ENCODE data around the gene RRP12. TPM values are rescaled to one million over a fixed set of nuclear protein-coding genes. Genes with fewer than 3 reads are reported as not detected.
"Not testable (repeated sequence)": the region's sequence is repeated elsewhere in the genome, so short reads cannot be mapped to it uniquely, and the experiment has no call there.

Gene RRP12
- total RNA-seq, 1 donor from 2014 or later: 21.6 TPM

DNA sequence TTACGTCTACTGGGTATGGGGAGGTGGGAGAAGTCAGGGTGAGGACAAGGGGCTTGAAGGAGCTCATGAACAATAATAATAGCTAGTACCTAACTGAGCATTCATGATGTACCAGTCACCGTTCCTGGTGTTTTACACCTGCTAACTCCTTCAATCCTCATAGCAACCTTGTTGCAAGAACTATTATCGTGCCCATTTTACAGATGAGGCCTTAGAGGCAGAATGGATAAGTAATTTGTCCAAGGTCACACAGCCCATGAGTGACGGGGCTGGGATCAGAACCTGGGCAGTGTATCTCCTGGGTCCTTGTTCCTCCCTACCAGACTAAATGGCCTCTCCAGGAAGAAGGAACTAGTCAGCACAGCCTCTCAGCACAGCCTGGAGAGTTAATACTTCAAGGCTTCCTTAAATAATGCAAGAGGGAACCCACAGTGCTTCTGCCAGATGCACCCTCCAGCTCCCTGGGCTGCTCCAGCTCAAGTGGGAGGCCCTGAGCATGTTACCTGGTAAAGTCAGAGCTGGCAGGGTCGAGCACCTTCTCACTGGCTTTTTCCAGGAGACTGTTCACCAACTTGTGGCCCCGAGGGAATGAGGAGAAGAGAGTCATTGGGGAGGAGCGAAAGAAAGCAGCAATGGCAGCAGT lies 28.8 kb downstream of the RRP12 start:
- DNase-seq (ENCODE audit: low read depth, low spot score): no peak

DNA sequence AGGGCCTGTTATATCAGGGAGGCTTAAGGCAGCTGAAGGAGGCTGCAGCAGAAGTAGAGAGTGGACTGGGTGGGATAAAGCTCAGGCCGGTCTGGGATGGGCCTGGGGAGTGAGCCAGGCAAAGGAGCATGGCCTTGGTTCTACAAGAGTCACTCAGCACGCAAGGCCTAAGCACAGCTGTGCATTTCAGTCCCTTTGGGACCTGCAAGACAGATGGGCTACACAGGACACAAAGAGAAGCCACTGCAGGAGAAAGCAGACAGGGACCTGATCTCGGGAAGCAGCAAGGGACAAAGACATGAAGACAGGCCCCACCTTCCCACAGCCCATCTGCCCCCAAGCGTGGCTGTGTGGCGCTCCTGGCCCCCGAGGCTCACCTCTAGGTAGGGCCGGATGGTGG lies 29.4 kb downstream of the RRP12 start:
- no peak for DNase-seq (ENCODE audit: low read depth, low spot score)

- no peak for DNase-seq (ENCODE audit: low read depth, low spot score)
Observed at GRCh38 chr10:97367126-97367649, 34.0 kb downstream of the RRP12 start.

- DNase-seq (ENCODE audit: low read depth, low spot score): no peak
Observed at GRCh38 chr10:97366572-97366971, 34.6 kb downstream of the RRP12 start.

DNA sequence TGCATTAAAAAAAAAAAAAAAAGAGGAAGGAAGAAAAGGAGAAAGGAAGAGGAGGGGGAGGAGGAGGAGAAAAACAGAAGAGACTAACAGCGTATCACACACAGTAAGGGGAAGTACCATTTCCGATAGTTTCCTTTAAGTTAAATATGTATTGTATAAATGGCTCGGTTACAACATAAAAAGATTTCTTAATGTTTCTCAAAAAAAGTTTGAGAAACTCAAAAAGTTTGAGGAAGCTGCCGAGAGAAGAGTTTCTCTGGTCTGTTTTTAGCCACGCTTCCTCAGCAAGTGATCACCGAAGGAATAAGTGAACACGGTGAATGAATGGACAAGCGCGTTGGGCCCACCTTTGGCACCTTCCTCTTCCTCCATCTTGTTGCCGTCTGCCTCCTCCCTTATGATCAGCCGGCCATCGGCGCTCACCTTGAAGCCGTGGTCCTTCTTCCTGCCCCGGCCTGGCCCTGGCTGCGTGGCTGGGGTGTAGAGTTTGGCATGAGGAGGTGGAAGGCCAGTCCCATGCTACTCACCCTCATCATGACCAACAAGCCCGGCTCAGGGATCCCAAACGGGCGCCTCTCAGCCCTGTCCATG lies 35.3 kb downstream of the RRP12 start:
- DNase-seq (ENCODE audit: low read depth, low spot score): no peak

- DNase-seq (ENCODE audit: low read depth, low spot score): no peak
Observed at GRCh38 chr10:97363071-97363470, 38.1 kb downstream of the RRP12 start.

- DNase-seq (ENCODE audit: low read depth, low spot score): no peak
Observed at GRCh38 chr10:97362310-97363033, 38.7 kb downstream of the RRP12 start.

DNA sequence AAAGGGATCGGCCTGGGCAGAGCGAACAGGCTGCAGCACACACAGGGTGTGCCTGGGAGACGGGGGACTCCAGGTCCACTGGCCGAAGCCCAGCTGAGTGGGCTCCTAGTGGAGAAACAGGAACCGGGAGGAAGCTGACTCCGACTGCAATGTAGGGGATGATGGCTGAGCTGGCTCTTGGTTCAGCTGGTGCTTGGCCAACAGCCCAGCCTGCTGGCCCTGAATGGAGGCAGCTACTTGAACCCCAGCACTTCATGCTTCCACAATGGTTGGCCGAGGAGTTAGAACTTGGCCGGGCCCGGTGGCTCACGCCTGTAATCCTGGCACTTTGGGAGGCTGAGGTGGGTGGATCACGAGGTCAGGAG lies 39.6 kb downstream of the RRP12 start:
- peak; percentile 20 for DNase-seq (ENCODE audit: low read depth, low spot score)

GRCh38 chr10:97360705-97361536 lies 40.2 kb downstream of the RRP12 start:
- no peak for DNase-seq (ENCODE audit: low read depth, low spot score)

DNA sequence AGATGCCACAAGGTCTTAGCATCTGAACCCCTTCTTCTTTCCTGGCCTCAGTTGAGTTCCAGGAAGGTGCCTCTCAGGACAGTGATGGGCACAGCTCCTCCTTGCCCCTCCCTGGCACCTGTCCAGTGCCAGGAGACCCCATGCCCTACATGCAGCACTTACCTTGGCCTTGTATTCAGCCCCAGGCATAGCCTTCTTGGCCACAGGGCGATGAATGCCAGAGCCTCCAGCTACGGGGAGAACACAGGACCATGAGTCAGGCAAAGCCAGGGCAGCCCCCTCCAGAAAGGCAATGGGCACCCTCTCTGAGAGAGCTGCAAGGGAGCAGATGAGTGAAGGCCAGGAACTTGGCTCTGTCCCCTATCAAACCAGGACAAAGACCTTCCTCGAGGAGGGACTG lies 42.4 kb downstream of the RRP12 start:
- no peak for DNase-seq (ENCODE audit: low read depth, low spot score)

DNA sequence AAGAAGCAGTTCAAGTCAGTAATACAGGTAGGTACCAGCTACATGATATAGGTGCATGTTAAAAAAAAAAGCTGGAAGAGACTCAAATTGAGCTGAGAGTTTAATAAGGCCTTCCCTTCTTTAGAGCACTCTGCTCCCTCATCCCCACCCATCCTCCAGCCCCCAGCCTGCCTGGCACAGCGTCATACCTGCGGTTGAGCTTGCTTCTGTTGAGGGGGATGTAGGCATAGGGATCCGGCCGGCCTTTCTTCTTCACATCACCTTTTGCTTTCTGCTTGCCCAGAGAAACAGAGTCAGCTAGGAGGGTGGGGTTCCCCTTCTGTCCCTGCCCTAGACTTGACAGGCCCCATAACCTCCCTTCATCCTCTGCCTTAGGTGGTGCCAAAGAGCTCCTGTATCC lies 42.8 kb downstream of the RRP12 start:
- DNase-seq (ENCODE audit: low read depth, low spot score): no peak

DNA sequence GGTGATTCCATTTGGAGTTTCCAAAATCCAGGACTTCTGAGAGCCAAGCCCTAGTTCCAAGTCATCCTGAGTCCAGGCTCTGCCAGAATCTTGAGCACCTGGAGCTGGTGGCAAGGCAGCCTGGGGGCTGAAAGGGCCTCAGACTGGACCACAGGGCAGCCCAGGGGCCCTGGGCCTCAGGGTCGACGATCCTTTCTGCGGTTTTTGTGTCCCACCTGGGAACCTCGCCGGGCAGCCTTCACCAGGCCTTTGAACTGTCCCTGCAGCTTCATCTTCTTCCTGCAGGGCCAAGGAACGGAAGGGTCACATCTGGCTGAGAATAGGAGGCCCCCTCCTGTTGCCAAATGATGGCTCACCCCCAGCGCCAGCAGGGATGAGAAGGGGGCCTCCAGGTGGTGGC lies 44.2 kb downstream of the RRP12 start:
- DNase-seq (ENCODE audit: low read depth, low spot score): no peak

DNA sequence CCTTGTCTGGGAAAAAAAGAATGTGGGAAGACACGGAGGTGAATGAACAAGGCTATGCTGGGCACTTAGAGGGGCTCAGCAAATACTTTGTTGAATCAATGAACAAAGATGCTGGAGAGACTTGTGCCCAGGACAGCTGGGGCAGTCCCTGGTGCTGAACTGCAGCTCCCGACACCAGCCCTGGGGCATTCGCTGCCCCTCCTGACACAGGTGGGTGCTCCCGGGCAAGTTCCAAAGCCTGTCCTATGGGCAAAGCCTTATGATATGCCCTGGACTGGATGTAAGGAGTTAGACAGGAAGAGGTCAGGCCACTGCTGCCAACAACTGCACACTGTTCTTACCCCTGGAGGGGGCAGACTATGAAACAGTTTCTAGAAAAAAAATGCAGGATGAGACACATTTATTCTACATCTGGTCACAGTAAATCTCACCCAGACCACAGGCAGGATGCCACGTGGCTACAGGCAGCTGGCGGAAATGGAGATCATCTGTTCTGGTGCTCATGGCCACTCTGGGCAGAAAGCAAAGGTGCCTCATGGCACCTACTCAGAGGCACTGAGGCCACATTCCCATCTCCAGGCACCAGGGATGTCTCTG lies 44.7 kb downstream of the RRP12 start:
- DNase-seq (ENCODE audit: low read depth, low spot score): no peak

DNA sequence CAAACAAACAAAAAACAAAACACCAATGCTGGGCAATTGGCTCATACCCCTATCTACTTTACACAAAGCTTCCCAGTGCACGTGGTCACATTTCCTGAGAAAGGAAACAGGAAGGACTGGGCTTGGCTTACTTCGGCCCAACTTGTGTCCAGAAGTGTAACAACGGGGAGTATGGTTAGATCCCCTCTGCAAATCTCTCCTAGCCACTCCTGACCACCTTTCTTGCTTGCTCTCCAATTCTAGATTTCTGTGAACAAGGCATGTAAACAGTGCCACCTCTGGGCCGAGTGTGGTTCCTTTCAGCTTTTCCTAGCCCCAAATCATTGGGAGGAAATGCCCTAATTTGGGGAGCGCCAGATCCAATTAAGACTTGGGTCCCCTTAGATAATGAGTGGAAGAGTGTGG lies 45.6 kb downstream of the RRP12 start:
- peak; percentile 61 for DNase-seq (ENCODE audit: low read depth, low spot score)

GRCh38 chr10:97353945-97354344 lies 47.2 kb downstream of the RRP12 start:
- DNase-seq (ENCODE audit: low read depth, low spot score): no peak

DNA sequence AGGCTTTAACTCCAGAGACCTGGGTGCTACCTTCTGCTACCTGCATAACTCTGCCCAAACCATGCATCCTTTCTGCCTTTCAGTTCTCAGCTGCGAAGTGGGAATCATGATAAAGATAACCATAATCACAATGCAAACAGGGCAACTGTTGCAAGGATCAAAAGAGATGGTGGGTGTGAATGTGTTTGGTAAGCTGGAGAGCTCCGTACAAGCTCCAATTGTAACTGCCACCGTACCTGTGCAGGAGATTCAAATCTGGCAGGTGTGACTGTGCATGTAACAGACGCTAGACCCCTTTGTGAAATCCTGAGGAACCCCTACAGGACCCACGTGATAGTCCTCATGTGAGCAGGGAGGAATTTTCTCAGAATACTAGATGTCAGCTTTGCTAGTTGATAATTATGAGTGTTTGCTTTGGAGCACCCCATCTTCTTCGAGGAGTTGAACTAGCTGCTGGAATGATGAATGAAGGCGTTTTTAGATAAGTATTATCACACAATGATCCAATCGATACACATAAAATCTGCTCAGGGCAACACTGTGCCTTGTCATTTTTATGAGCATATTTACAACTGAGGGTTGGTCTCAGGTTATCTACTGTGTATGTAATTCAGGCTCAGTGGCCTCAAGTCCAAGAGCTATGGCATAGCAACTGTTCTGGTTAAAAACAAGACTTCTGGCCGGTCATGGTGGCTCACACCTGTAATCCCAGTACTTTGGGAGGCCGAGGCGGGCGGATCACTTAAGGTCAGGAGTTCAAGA lies 51.2 kb downstream of the RRP12 start:
- no peak for DNase-seq (ENCODE audit: low read depth, low spot score)

GRCh38 chr10:97347317-97347716 lies 53.8 kb downstream of the RRP12 start:
- DNase-seq (ENCODE audit: low read depth, low spot score): no peak

GRCh38 chr10:97343664-97344063 lies 57.5 kb downstream of the RRP12 start:
- not testable (repeated sequence) for DNase-seq (ENCODE audit: low read depth, low spot score)

- no peak for DNase-seq (ENCODE audit: low read depth, low spot score)
Observed at GRCh38 chr10:97341416-97341815, 59.7 kb downstream of the RRP12 start.

DNA sequence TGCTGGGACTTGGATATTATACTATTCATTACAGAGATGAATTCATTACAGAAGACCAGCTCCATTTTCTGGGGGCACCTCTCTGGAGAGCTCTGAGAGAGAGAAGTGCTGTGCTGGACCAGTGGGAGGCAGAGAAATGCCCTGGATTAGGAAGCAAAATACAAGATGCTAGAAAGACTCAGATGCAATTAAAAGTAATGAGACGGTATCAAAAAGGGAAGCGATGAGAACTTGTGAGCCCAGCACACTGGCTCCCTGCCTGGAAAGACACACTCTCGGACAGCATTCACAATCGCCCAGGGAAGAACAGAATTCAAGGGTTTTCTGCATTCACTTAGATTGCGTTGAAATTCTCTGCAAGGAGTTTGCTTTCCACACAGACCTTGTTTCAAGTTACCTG lies 63.1 kb downstream of the RRP12 start:
- no peak for DNase-seq (ENCODE audit: low read depth, low spot score)
